HUES64 (cell line): Measurements from ENCODE around the gene UBXN7.
"Not testable (repeated sequence)": the region's sequence is repeated elsewhere in the genome, so short reads cannot be mapped to it uniquely, and the experiment has no call there.

ENCODE experiments used
- H3K27ac ChIP-seq: 2 replicates; pipeline ENCODE4 v1.7.0; 2013; ENCODE audit warnings: low read depth, low read length, inconsistent platforms
- H3K27me3 ChIP-seq: 2 replicates; pipeline ENCODE4 v1.6.1; 2013; ENCODE audit warnings: mild to moderate bottlenecking, low read length; ENCODE audit not compliant: insufficient read depth
- H3K36me3 ChIP-seq: 2 replicates; pipeline ENCODE4 v1.6.1; 2013; ENCODE audit warnings: mild to moderate bottlenecking, low read length; ENCODE audit not compliant: insufficient read depth
- H3K4me1 ChIP-seq: 2 replicates; pipeline ENCODE4 v1.6.1; 2013; ENCODE audit warnings: mild to moderate bottlenecking, low read length, moderate library complexity; ENCODE audit not compliant: insufficient read depth
- H3K4me3 ChIP-seq: 2 replicates; pipeline ENCODE4 v1.5.1; 2013; ENCODE audit warnings: mild to moderate bottlenecking, low read length, moderate library complexity
- H3K9ac ChIP-seq: 2 replicates; pipeline ENCODE4 v1.6.1; 2013; ENCODE audit warnings: mild to moderate bottlenecking, low read depth, low read length
- H3K9me3 ChIP-seq: 2 replicates; pipeline ENCODE4 v1.6.1; 2013; ENCODE audit warnings: low read depth, low read length; ENCODE audit not compliant: insufficient read depth
- WGBS: fragments of 150-250, 120-280 bp; methylation state at CpG from one replicate; pipeline ENCODE4 v1.1.7; 2013; ENCODE audit warnings: missing lambda C conversion rate; 5-methylcytosine and 5-hydroxymethylcytosine counted together

UBXN7 gene

DNA sequence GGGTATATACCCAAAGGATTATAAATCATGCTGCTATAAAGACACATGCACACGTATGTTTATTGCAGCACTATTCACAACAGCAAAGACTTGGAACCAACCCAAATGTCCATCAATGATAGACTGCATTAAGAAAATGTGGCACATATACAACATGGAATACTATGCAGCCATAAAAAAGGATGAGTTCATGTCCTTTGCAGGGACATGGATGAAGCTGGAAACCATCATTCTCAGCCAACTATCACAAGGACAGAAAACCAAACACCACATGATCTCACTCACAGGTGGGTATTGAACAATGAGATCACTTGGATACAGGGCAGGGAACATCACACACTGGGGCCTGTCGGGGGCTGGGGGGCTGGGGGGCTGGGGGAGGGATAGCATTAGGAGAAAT is 44.3 kb downstream of the UBXN7 start:
- H3K27ac ChIP-seq, H3K4me1 ChIP-seq, H3K9ac ChIP-seq, H3K27me3 ChIP-seq, H3K4me3 ChIP-seq: not testable (repeated sequence)
- WGBS: 100% methylated on average over 1 of the region's 2 CpGs
- H3K9me3 ChIP-seq: peaks cover 14% of the 10 kb centered on the region
- peaks cover 51% of the 10 kb centered on the region for H3K36me3 ChIP-seq

GRCh38 chr3:196386797-196387196 is 45.4 kb downstream of the UBXN7 start:
- not testable (repeated sequence) for H3K9ac ChIP-seq, H3K4me3 ChIP-seq, H3K27ac ChIP-seq, H3K27me3 ChIP-seq, H3K4me1 ChIP-seq
- Histone ChIP-seq H3K9me3 (peaks cover 14% of the 10 kb centered on the region), H3K36me3 (peaks cover 40% of the 10 kb centered on the region)
- WGBS: 94% methylated on average over 3 of the region's 3 CpGs

- H3K36me3 ChIP-seq: peaks cover 33% of the 10 kb centered on the region
- peaks cover 14% of the 10 kb centered on the region for H3K9me3 ChIP-seq
- not testable (repeated sequence) for H3K27ac ChIP-seq, H3K4me1 ChIP-seq, H3K4me3 ChIP-seq, H3K9ac ChIP-seq, H3K27me3 ChIP-seq
- 96% methylated on average over 4 of the region's 6 CpGs for whole genome bisulfite sequencing
These were observed 46.2 kb downstream of the UBXN7 start for GRCh38 chr3:196386034-196386433.

- not testable (repeated sequence) for H3K27me3 ChIP-seq, H3K9ac ChIP-seq, H3K4me3 ChIP-seq, H3K4me1 ChIP-seq, H3K27ac ChIP-seq
- 96% methylated on average over 25 of the region's 25 CpGs for WGBS
- peaks cover 14% of the 10 kb centered on the region for H3K9me3 ChIP-seq
- peaks cover 32% of the 10 kb centered on the region for H3K36me3 ChIP-seq
These were observed 46.8 kb downstream of the UBXN7 start for GRCh38 chr3:196385446-196385845.

DNA sequence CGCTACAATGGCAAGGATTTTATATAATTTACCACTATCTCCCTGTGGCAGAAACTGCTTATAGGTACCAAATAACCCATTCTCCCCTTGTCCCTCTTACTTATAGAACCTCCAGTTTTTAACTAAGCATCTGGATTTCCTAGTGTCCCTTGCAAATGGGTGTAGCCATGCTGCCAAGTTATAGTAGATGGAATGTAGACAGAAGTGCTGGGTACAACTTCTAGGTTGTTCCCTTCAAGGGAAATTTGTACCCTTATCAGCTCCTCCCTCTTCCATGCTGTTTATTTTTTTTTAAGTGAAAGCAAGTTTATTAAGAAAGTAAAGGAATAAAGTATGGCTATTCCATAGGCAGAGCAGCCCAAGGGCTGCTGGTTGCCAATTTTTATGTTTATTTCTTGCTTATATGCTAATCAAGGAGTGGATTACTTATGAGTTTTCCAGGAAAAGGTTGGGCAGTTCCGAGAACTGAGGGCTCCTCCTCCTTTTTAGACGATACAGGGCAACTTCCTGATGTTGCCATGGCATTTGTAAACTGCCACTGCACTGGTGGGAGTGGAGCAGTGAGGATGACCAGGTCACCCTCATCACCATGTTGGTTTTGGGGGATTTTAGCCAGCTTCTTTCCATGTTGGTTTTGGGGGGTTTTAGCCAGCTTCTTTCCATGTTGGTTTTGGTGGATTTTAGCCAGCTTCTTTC is 53.9 kb downstream of the UBXN7 start:
- Histone ChIP-seq H3K27ac (no peak overlapping the region), H3K36me3 (peaks cover 17% of the 10 kb centered on the region), H3K4me3 (no peak overlapping the region), H3K27me3 (no peaks in the 10 kb centered on the region), H3K9ac (no peak overlapping the region), H3K9me3 (no peaks in the 10 kb centered on the region), H3K4me1 (no peaks in the 10 kb centered on the region)
- 100% methylated on average over 3 of the region's 3 CpGs for WGBS

- no peaks in the 10 kb centered on the region for H3K27me3 ChIP-seq
- WGBS: 97% methylated on average over 5 of the region's 5 CpGs
- H3K27ac ChIP-seq: no peak overlapping the region
- H3K9me3 ChIP-seq: no peaks in the 10 kb centered on the region
- no peaks in the 10 kb centered on the region for H3K4me1 ChIP-seq
- H3K36me3 ChIP-seq: peaks cover 17% of the 10 kb centered on the region
- no peak overlapping the region for H3K9ac ChIP-seq
- no peak overlapping the region for H3K4me3 ChIP-seq
These were observed 54.9 kb downstream of the UBXN7 start for GRCh38 chr3:196377321-196377720.

- H3K4me3 ChIP-seq: no peak overlapping the region
- peaks cover 91% of the 10 kb centered on the region for H3K36me3 ChIP-seq
- no peaks in the 10 kb centered on the region for H3K9me3 ChIP-seq
- H3K27ac ChIP-seq: no peak overlapping the region
- no peak overlapping the region for H3K9ac ChIP-seq
- 97% methylated on average over 4 of the region's 4 CpGs for WGBS
- H3K4me1 ChIP-seq: no peaks in the 10 kb centered on the region
- no peaks in the 10 kb centered on the region for H3K27me3 ChIP-seq
These were observed 66.5 kb downstream of the UBXN7 start for GRCh38 chr3:196365736-196366135.

DNA sequence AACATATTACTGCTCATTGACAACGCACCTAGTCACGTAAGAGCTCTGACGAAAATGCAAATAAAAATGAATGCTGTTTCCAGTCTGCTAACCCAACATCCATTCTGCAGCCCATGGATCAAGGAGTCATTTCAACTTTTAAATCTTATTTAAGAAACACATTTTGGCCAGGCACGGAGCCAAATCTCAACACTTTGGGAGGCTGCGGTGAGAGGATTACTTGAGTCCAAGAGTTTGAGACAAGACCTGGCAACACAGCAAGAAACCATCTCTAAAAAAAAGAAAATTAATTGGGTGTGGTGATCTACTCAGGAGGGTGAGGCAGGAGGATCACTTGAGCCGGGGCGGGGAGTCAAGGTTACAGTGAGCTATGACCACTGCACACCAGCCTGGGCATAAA is 71.6 kb downstream of the UBXN7 start:
- Histone ChIP-seq H3K27me3 (no peaks in the 10 kb centered on the region), H3K4me1 (no peaks in the 10 kb centered on the region), H3K36me3 (peaks cover 93% of the 10 kb centered on the region), H3K4me3 (no peak overlapping the region), H3K9me3 (no peaks in the 10 kb centered on the region), H3K9ac (no peak overlapping the region), H3K27ac (no peak overlapping the region)
- 97% methylated on average over 7 of the region's 7 CpGs for WGBS

- H3K9me3 ChIP-seq, H3K27me3 ChIP-seq, H3K4me1 ChIP-seq, H3K27ac ChIP-seq, H3K9ac ChIP-seq, H3K4me3 ChIP-seq: not testable (repeated sequence)
- WGBS: 95% methylated on average over 4 of the region's 4 CpGs
- peaks cover 94% of the 10 kb centered on the region for H3K36me3 ChIP-seq
These were observed 73.7 kb downstream of the UBXN7 start for GRCh38 chr3:196358540-196358939.

DNA sequence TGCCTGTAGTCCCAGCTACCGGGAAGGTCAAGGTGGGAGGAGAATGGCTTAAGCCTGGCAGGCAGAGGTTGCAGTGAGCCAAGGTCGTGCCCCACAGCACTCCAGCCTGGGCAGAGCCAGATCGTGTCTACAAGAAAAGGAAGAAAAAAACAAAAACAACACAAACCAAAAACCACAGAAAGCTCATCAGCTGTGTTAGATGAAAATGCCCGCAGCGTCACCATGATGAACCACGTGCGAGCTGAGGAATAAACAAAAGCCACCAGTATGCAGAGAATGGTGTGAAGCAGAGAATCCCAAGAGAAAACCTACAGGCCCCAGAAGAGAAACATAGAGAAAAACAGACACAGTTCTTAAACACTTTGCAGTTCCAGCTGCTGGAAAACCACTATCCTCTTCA is 74.3 kb downstream of the UBXN7 start:
- WGBS: 94% methylated on average over 7 of the region's 7 CpGs
- H3K9me3 ChIP-seq: no peaks in the 10 kb centered on the region
- H3K36me3 ChIP-seq: peaks cover 94% of the 10 kb centered on the region
- no peaks in the 10 kb centered on the region for H3K27me3 ChIP-seq
- H3K4me3 ChIP-seq: no peak overlapping the region
- no peaks in the 10 kb centered on the region for H3K4me1 ChIP-seq
- no peak overlapping the region for H3K27ac ChIP-seq
- H3K9ac ChIP-seq: no peak overlapping the region

DNA sequence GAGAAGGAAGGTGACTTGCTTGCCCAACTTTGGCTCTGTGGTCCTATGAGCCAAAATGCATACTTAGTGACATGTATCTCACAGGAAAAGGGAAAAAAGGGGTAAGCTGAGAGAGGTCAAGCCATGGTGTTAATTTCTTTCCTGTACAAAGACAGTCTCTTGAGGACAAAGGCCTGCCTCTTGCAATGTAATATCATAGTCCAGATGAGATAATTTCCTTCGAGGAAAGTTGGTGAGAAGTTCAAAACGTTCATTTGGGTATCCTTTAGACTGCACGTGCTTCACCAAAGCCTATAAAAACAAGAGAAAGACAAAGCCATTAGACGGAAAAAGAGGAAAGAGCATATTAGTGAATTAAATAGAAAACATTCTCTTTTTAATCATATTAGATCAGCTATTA is 75.7 kb downstream of the UBXN7 start:
- WGBS: 96% methylated on average over 3 of the region's 4 CpGs
- peaks cover 83% of the 10 kb centered on the region for H3K36me3 ChIP-seq

GRCh38 chr3:196355668-196356067 is 76.6 kb downstream of the UBXN7 start:
- H3K4me1 ChIP-seq: no peaks in the 10 kb centered on the region
- H3K9ac ChIP-seq: no peak overlapping the region
- H3K27ac ChIP-seq: no peak overlapping the region
- H3K4me3 ChIP-seq: no peak overlapping the region
- no peaks in the 10 kb centered on the region for H3K27me3 ChIP-seq
- peaks cover 77% of the 10 kb centered on the region for H3K36me3 ChIP-seq
- H3K9me3 ChIP-seq: no peaks in the 10 kb centered on the region
- 100% methylated on average over 1 of the region's 1 CpG for WGBS

More for the DNA sequence above, 75.7 kb downstream of the UBXN7 start:
- Histone ChIP-seq H3K4me3 (no peak overlapping the region), H3K27me3 (no peaks in the 10 kb centered on the region), H3K9me3 (no peaks in the 10 kb centered on the region), H3K27ac (no peak overlapping the region), H3K4me1 (no peaks in the 10 kb centered on the region), H3K9ac (no peak overlapping the region)
